Measurements from ENCODE around the gene NUDT14. TPM values are rescaled to one million over a fixed set of nuclear protein-coding genes. Genes with fewer than 3 reads are reported as not detected.

NUDT14 gene
- total RNA-seq, 1 experiment from 2014 or later, result 30.1 TPM

GRCh38 chr14:105169776-105170655 lies 11.1 kb downstream of the NUDT14 start:
- Histone ChIP-seq H3K9me3 (ENCODE audit: low read length) (no peaks in the 10 kb centered on the region), H3K9ac (ENCODE audit: low read length) (no peak overlapping the region), H4K20me1 (ENCODE audit: insufficient read depth, low read depth, low read length) (peaks cover 16% of the 10 kb centered on the region; the same call in 1 of the 2 replicates), H3K9me2 (replicated peaks; ENCODE audit: insufficient read depth, low read length) (no peaks in the 10 kb centered on the region), H3K4me3 (ENCODE audit: low read length) (no peak overlapping the region), H3K4me1 (ENCODE audit: low read length) (peaks cover 3% of the 10 kb centered on the region; the same call in 1 of the 2 replicates), H3K4me2 (ENCODE audit: low read depth, low read length, poor library complexity, severe bottlenecking) (no peak overlapping the region), H3K36me3 (ENCODE audit: insufficient read depth, low read length) (no peaks in the 10 kb centered on the region), H3K27ac (ENCODE audit: low read length) (no peak overlapping the region), H3K79me2 (ENCODE audit: low read length) (no peaks in the 10 kb centered on the region), H3K27me3 (ENCODE audit: low read length) (no peaks in the 10 kb centered on the region), H2AFZ (ENCODE audit: low read length) (no peak overlapping the region)
- DNase-seq, result no peak

- DNase-seq, result peak; percentile 59
- H2AFZ ChIP-seq (ENCODE audit: low read length), result no peak overlapping the region
- H3K36me3 ChIP-seq (ENCODE audit: insufficient read depth, low read length), result no peaks in the 10 kb centered on the region
- no peak overlapping the region for H3K9ac ChIP-seq (ENCODE audit: low read length)
- H3K4me1 ChIP-seq (ENCODE audit: low read length), result peaks cover 3% of the 10 kb centered on the region; the same call in 1 of the 2 replicates
- H3K4me3 ChIP-seq (ENCODE audit: low read length), result no peak overlapping the region
- H3K79me2 ChIP-seq (ENCODE audit: low read length), result no peaks in the 10 kb centered on the region
- no peak overlapping the region for H3K27ac ChIP-seq (ENCODE audit: low read length)
- peaks cover 13% of the 10 kb centered on the region; the same call in 1 of the 2 replicates for H4K20me1 ChIP-seq (ENCODE audit: insufficient read depth, low read depth, low read length)
- H3K9me3 ChIP-seq (ENCODE audit: low read length), result no peaks in the 10 kb centered on the region
- H3K27me3 ChIP-seq (ENCODE audit: low read length), result no peaks in the 10 kb centered on the region
- no peak overlapping the region for H3K4me2 ChIP-seq (ENCODE audit: low read depth, low read length, poor library complexity, severe bottlenecking)
- H3K9me2 ChIP-seq (replicated peaks; ENCODE audit: insufficient read depth, low read length), result no peaks in the 10 kb centered on the region
Observed at GRCh38 chr14:105168979-105169507, 12.1 kb downstream of the NUDT14 start.

GRCh38 chr14:105168496-105168978 lies 12.6 kb downstream of the NUDT14 start, which contains the start of gene JAG2:
Gene JAG2, minus strand, starts transcription at chr14:105168776. Its CDS starts 356 bp downstream, at chr14:105168420.
- Histone ChIP-seq H3K4me3 (ENCODE audit: low read length) (no peak within 1 kb of the TSS), H3K9ac (ENCODE audit: low read length) (no peak within 1 kb of the TSS), H3K79me2 (ENCODE audit: low read length) (no peaks in the 10 kb centered on the region), H3K27ac (ENCODE audit: low read length) (no peak within 1 kb of the TSS), H3K27me3 (ENCODE audit: low read length) (no peaks in the 10 kb centered on the region), H2AFZ (ENCODE audit: low read length) (no peak within 1 kb of the TSS), H3K9me2 (replicated peaks; ENCODE audit: insufficient read depth, low read length) (no peaks in the 10 kb centered on the region), H3K4me1 (ENCODE audit: low read length) (peaks cover 3% of the 10 kb centered on the region; the same call in 1 of the 2 replicates), H3K9me3 (ENCODE audit: low read length) (no peaks in the 10 kb centered on the region), H4K20me1 (ENCODE audit: insufficient read depth, low read depth, low read length) (peaks cover 13% of the 10 kb centered on the region; the same call in 1 of the 2 replicates), H3K36me3 (ENCODE audit: insufficient read depth, low read length) (no peaks in the 10 kb centered on the region), H3K4me2 (ENCODE audit: low read depth, low read length, poor library complexity, severe bottlenecking) (no peak within 1 kb of the TSS)
- DNase-seq, result peak; percentile 75

- Histone ChIP-seq H3K36me3 (ENCODE audit: insufficient read depth, low read length) (no peaks in the 10 kb centered on the region), H3K9me2 (replicated peaks; ENCODE audit: insufficient read depth, low read length) (no peaks in the 10 kb centered on the region), H3K4me3 (ENCODE audit: low read length) (no peak overlapping the region), H3K9me3 (ENCODE audit: low read length) (no peaks in the 10 kb centered on the region), H4K20me1 (ENCODE audit: insufficient read depth, low read depth, low read length) (peaks cover 13% of the 10 kb centered on the region; the same call in 1 of the 2 replicates), H2AFZ (ENCODE audit: low read length) (no peak overlapping the region), H3K27me3 (ENCODE audit: low read length) (no peaks in the 10 kb centered on the region), H3K4me2 (ENCODE audit: low read depth, low read length, poor library complexity, severe bottlenecking) (no peak overlapping the region), H3K4me1 (ENCODE audit: low read length) (peaks cover 3% of the 10 kb centered on the region; the same call in 1 of the 2 replicates), H3K9ac (ENCODE audit: low read length) (no peak overlapping the region), H3K79me2 (ENCODE audit: low read length) (no peaks in the 10 kb centered on the region), H3K27ac (ENCODE audit: low read length) (no peak overlapping the region)
- DNase-seq, result no peak
Observed at GRCh38 chr14:105168093-105168420, 13.1 kb downstream of the NUDT14 start.

- Histone ChIP-seq H3K27ac (ENCODE audit: low read length) (no peak overlapping the region), H3K4me1 (ENCODE audit: low read length) (peaks cover 3% of the 10 kb centered on the region; the same call in 1 of the 2 replicates), H3K9ac (ENCODE audit: low read length) (no peak overlapping the region), H3K9me2 (replicated peaks; ENCODE audit: insufficient read depth, low read length) (no peaks in the 10 kb centered on the region), H3K36me3 (ENCODE audit: insufficient read depth, low read length) (no peaks in the 10 kb centered on the region), H2AFZ (ENCODE audit: low read length) (no peak overlapping the region), H3K27me3 (ENCODE audit: low read length) (no peaks in the 10 kb centered on the region), H3K4me3 (ENCODE audit: low read length) (no peak overlapping the region), H3K9me3 (ENCODE audit: low read length) (no peaks in the 10 kb centered on the region), H4K20me1 (ENCODE audit: insufficient read depth, low read depth, low read length) (peaks cover 10% of the 10 kb centered on the region; the same call in 1 of the 2 replicates), H3K4me2 (ENCODE audit: low read depth, low read length, poor library complexity, severe bottlenecking) (no peak overlapping the region), H3K79me2 (ENCODE audit: low read length) (no peaks in the 10 kb centered on the region)
- no peak for DNase-seq
Observed at GRCh38 chr14:105167303-105168092, 13.6 kb downstream of the NUDT14 start.

GRCh38 chr14:105166571-105167302 lies 14.4 kb downstream of the NUDT14 start:
- Histone ChIP-seq H2AFZ (ENCODE audit: low read length) (no peak overlapping the region), H3K79me2 (ENCODE audit: low read length) (no peaks in the 10 kb centered on the region)

GRCh38 chr14:105165761-105166485 lies 15.2 kb downstream of the NUDT14 start:
- no peak overlapping the region for H3K27ac ChIP-seq (ENCODE audit: low read length)
- H3K4me3 ChIP-seq (ENCODE audit: low read length), result no peak overlapping the region
- H3K4me1 ChIP-seq (ENCODE audit: low read length), result peaks cover 3% of the 10 kb centered on the region; the same call in 1 of the 2 replicates
- H3K36me3 ChIP-seq (ENCODE audit: insufficient read depth, low read length), result no peaks in the 10 kb centered on the region
- H3K27me3 ChIP-seq (ENCODE audit: low read length), result no peaks in the 10 kb centered on the region
- no peaks in the 10 kb centered on the region for H3K79me2 ChIP-seq (ENCODE audit: low read length)
- no peak overlapping the region for H3K9ac ChIP-seq (ENCODE audit: low read length)
- no peak for DNase-seq
- H3K9me3 ChIP-seq (ENCODE audit: low read length), result no peaks in the 10 kb centered on the region
- H3K4me2 ChIP-seq (ENCODE audit: low read depth, low read length, poor library complexity, severe bottlenecking), result no peak overlapping the region
- peaks cover 7% of the 10 kb centered on the region; the same call in 1 of the 2 replicates for H4K20me1 ChIP-seq (ENCODE audit: insufficient read depth, low read depth, low read length)
- H2AFZ ChIP-seq (ENCODE audit: low read length), result no peak overlapping the region
- H3K9me2 ChIP-seq (replicated peaks; ENCODE audit: insufficient read depth, low read length), result no peaks in the 10 kb centered on the region

More at GRCh38 chr14:105166571-105167302, 14.4 kb downstream of the NUDT14 start:
- H4K20me1 ChIP-seq (ENCODE audit: insufficient read depth, low read depth, low read length), result peaks cover 7% of the 10 kb centered on the region; the same call in 1 of the 2 replicates
- no peak overlapping the region for H3K4me2 ChIP-seq (ENCODE audit: low read depth, low read length, poor library complexity, severe bottlenecking)
- H3K9ac ChIP-seq (ENCODE audit: low read length), result no peak overlapping the region
- peaks cover 3% of the 10 kb centered on the region; the same call in 1 of the 2 replicates for H3K4me1 ChIP-seq (ENCODE audit: low read length)
- H3K36me3 ChIP-seq (ENCODE audit: insufficient read depth, low read length), result no peaks in the 10 kb centered on the region
- H3K4me3 ChIP-seq (ENCODE audit: low read length), result no peak overlapping the region
- no peak for DNase-seq
- no peaks in the 10 kb centered on the region for H3K9me3 ChIP-seq (ENCODE audit: low read length)
- H3K9me2 ChIP-seq (replicated peaks; ENCODE audit: insufficient read depth, low read length), result no peaks in the 10 kb centered on the region
- H3K27me3 ChIP-seq (ENCODE audit: low read length), result no peaks in the 10 kb centered on the region
- no peak overlapping the region for H3K27ac ChIP-seq (ENCODE audit: low read length)

Data from Karpas-422 (cell line).